Heart right ventricle (tissue), 16 donors: ENCODE results near the gene EPHA7. TPM values are rescaled to one million over a fixed set of nuclear protein-coding genes. Genes with fewer than 3 reads are reported as not detected.

ENCODE experiments used
- ATAC-seq, 8 donors: fragments of 200-7000 bp; cut with Tn5 transposase; one replicate each; pipeline ENCODE4 v1.9.1; 2020; ENCODE audit warnings: mild to moderate bottlenecking in 8 of 8, moderate library complexity in 8 of 8, moderate number of reproducible peaks in 1 of 8
- DNase-seq, 2 donors: peaks; one replicate each; pipeline ENCODE4 v3.0.0-alpha.2; 2020
- H3K27ac ChIP-seq, 10 donors: fragments of 200-600 bp; sonication (generic) in 2 of 10; one replicate each; pipeline versions ENCODE4 v1.5.0 to v1.8.0; 2020 to 2022; ENCODE audit warnings: mild to moderate bottlenecking in 3 of 10
- H3K27me3 ChIP-seq, 7 donors: fragments of 200-600 bp; one replicate each; pipeline ENCODE4 v1.8.0; 2021 to 2022; ENCODE audit warnings: mild to moderate bottlenecking in 2 of 7
- H3K36me3 ChIP-seq, 9 donors: fragments of 200-600 bp; sonication (generic) in 1 of 9; one replicate each; pipeline versions ENCODE4 v1.5.0 to v1.8.0; 2020 to 2022; ENCODE audit warnings: mild to moderate bottlenecking in 2 of 9
- H3K4me1 ChIP-seq, 9 donors: fragments of 200-600 bp; sonication (generic) in 1 of 9; one replicate each; pipeline versions ENCODE4 v1.5.0 to v1.8.0; 2020 to 2022; ENCODE audit warnings: mild to moderate bottlenecking in 4 of 9
- H3K4me3 ChIP-seq, 10 donors: fragments of 200-600 bp; sonication (generic) in 2 of 10; one replicate each; pipeline versions ENCODE4 v1.5.0 to v1.8.0; 2020 to 2022; ENCODE audit warnings: mild to moderate bottlenecking in 7 of 10, moderate library complexity in 2 of 10
- H3K9me3 ChIP-seq, 11 donors: fragments of 200-600 bp in 10 of 11; sonication (generic) in 2 of 11; one replicate each; pipeline versions ENCODE4 v1.5.0 to v1.8.0; 2013 to 2022; ENCODE audit warnings: mild to moderate bottlenecking in 2 of 11, control low read depth in 1 of 11, moderate library complexity in 1 of 11
- WGBS, 2 donors: extraction: QIAGEN DNeasy Blood & Tissue Kit; methylation state at CpG; one replicate each; pipeline ENCODE4 v1.1.7; 2013; ENCODE audit warnings: inconsistent platforms in 1 of 2; 5-methylcytosine and 5-hydroxymethylcytosine counted together
- intact Hi-C, 10 donors: fragments of 100-400 bp; cut with DNase I; formaldehyde crosslinking; loops; one replicate each; pipeline versions ENCODE4 v1.11.1 to v1.14.2; 2022
- polyA plus RNA-seq, 2 donors: library from polyadenylated mRNA; stranded (reverse); fragments of 200-250 nt; gene quantifications; one replicate each; pipeline ENCODE4 v1.2.3, GENCODE V29; 2013
- total RNA-seq, 10 donors: library from RNA; stranded (reverse); fragmentation: NEBNext Ultra II Directional in 3 of 10; extraction: Animal tissue kit (Norgen Biotek cat#: 25700) in 3 of 10; gene quantifications; one replicate each; pipeline versions ENCODE4 v1.2.1 to v1.2.4, GENCODE V29; 2021 to 2023
- TF ChIP-seq, protein P1 (sequence below), 9 donors: fragments of 200-600 bp; sonication (generic) in 2 of 9; IDR thresholded peaks; one replicate each; pipeline versions ENCODE4 v1.5.0 to v1.8.0; 2021 to 2022; ENCODE audit warnings: antibody characterized with exemption in 9 of 9, mild to moderate bottlenecking in 5 of 9, moderate library complexity in 1 of 9
- donor health status: Arrhythmogenic right ventricular cardiomyopathy.
- donor health status: ischemic (EF 13 %, LVEDD 7.1; RV severe dilation, severe dysfunction).
- donor health status: healthy with polysubstance abuse.
- donor health status: DM: no; HTN: yes; CAD: no.
- donor health status: DM: no; HTN: no; CAD: no.
- donor health status: ischemic (EF 25% LVEDD 6.9; RV normal size, moderate dysfunction).
- donor health status: ischemic (EF 25% LVEDD 5.7; RV mildly dilated, moderate dysfunction).
- donor health status: healthy.
- donor health status: DM: yes; HTN: yes; CAD: no.
- donor health status: Ischemic cardiomyopathy.
- donor health status: ischemic (EF 35%, LVEDD 5.7; RV mildly dilated, moderate dysfunction).
- donor health status: nonischemic (EF 11% LVEDD 7.7; RV severe dilation, severe dysfunction).
- donor health status: DM: yes; HTN: yes; CAD: no.
- donor health status: PGD.
- donor health status: ischemic (EF 29% LVEDD 5.4; RV normal size, mild dysfunction).
- donor health status: nonischemic (EF 23%, LVEDD 6.1; RV moderate dilation, normal function).

EPHA7 gene
- total and polyA plus RNA-seq, 12 donors, result 0.22 to 15.1 (median 2.7) TPM

- ATAC-seq (no peak), DNase-seq (no peak)
- H3K4me1 ChIP-seq, result no peaks in the 10 kb centered on the region
- H3K9me3 ChIP-seq, result peaks cover 0 to 6% (median 0%) of the 10 kb centered on the region in 11 donors
- no peak overlapping the region for H3K27ac ChIP-seq
- H3K4me3 ChIP-seq, result no peak overlapping the region
- intact Hi-C loops, result no loop called here
- H3K27me3 ChIP-seq, result no peaks in the 10 kb centered on the region
- TF ChIP-seq, protein P1, sequence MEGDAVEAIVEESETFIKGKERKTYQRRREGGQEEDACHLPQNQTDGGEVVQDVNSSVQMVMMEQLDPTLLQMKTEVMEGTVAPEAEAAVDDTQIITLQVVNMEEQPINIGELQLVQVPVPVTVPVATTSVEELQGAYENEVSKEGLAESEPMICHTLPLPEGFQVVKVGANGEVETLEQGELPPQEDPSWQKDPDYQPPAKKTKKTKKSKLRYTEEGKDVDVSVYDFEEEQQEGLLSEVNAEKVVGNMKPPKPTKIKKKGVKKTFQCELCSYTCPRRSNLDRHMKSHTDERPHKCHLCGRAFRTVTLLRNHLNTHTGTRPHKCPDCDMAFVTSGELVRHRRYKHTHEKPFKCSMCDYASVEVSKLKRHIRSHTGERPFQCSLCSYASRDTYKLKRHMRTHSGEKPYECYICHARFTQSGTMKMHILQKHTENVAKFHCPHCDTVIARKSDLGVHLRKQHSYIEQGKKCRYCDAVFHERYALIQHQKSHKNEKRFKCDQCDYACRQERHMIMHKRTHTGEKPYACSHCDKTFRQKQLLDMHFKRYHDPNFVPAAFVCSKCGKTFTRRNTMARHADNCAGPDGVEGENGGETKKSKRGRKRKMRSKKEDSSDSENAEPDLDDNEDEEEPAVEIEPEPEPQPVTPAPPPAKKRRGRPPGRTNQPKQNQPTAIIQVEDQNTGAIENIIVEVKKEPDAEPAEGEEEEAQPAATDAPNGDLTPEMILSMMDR (IDR thresholded peaks at IDR 0.05), result no peak
- 64 to 80% methylated on average over 3 of the region's 3 CpGs for WGBS, 2 donors
- no peaks in the 10 kb centered on the region for H3K36me3 ChIP-seq
Measured at GRCh38 chr6:93299622-93300021, 119.7 kb downstream of the EPHA7 start.

GRCh38 chr6:93295631-93296030 is 123.7 kb downstream of the EPHA7 start:
- intact Hi-C loops, result no loop called here
- no peak overlapping the region for H3K4me3 ChIP-seq
- H3K36me3 ChIP-seq, result no peaks in the 10 kb centered on the region
- H3K4me1 ChIP-seq, result no peaks in the 10 kb centered on the region
- no peak for ATAC-seq
- H3K27me3 ChIP-seq, result no peaks in the 10 kb centered on the region
- peaks cover 0 to 6% (median 0%) of the 10 kb centered on the region in 11 donors for H3K9me3 ChIP-seq
- DNase-seq, result no peak
- no peak overlapping the region for H3K27ac ChIP-seq
- TF ChIP-seq, protein P1 (IDR thresholded peaks at IDR 0.05), result no peak

DNA sequence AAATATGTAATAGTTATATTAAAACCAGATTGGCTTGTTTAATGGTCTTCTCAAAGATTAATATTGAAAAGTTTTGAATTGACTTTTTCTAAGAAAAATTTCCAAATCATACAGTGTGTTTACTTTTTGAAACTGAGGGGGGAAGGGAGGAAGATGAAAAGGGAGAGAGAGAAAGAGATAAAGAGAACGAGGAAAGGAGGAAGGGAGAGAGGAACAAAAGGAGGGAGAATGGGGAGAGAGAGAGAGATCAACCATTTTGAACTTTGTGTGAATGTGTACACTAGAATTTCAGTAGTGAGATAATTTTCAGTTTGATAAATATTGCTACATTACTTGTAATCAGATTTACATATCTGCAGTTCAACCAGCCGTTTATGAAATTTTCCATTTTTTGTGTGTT is 124.5 kb downstream of the EPHA7 start:
- Histone ChIP-seq H3K36me3 (no peaks in the 10 kb centered on the region), H3K27me3 (no peaks in the 10 kb centered on the region), H3K4me1 (no peaks in the 10 kb centered on the region), H3K4me3 (no peak overlapping the region), H3K9me3 (peaks cover 0 to 6% (median 0%) of the 10 kb centered on the region in 11 donors), H3K27ac (no peak overlapping the region)
- intact Hi-C loops, result no loop called here
- DNase-seq, result no peak
- ATAC-seq, result no peak
- WGBS, 2 donors, result 77 to 83% methylated on average over 2 of the region's 2 CpGs
- TF ChIP-seq, protein P1 (IDR thresholded peaks at IDR 0.05), result no peak

DNA sequence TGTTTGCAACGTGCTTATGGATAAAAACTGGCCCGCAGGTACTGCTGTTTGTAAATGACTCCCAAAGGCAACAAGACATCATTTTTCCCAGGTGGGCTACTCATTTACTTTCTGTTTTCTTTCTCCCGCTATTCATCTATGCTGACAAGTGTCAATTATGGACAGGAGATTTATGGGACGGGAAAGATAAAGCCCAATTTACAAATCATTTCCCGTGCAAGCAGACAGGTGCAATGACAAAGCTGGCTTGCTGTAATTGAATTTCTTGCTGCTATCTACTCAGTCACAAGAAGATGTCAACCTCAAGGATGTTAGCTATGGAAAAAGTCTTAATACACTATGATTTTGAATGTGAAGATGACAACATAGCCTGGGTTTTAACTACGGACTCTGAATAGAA is 125.5 kb downstream of the EPHA7 start:
- intact Hi-C loops, result no loop called here
- Histone ChIP-seq H3K4me3 (no peak overlapping the region), H3K4me1 (no peaks in the 10 kb centered on the region), H3K9me3 (no peaks in the 10 kb centered on the region), H3K27me3 (no peaks in the 10 kb centered on the region), H3K27ac (no peak overlapping the region), H3K36me3 (no peaks in the 10 kb centered on the region)
- TF ChIP-seq, protein P1 (IDR thresholded peaks at IDR 0.05), result no peak
- ATAC-seq (no peak), DNase-seq (no peak)
- WGBS, 2 donors, result 81% methylated on average over 6 of the region's 6 CpGs

DNA sequence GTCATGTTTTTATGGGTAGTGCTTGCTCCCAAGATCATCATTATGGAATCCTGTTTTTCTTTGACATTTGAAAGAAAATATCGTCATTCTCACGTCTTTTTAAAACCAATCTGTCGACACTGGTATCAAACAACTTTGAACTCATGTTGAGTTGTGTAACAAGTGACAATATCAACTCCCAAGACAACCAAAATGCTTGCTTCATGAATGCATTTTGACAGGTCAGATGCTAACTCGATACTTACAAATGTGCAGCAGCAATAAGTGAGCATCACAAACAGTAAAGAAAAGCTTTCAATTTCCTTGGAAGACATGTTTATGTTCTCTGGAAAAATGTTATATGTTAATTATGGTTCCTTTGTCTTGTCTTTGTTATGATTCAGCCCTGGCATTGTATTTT is 125.9 kb downstream of the EPHA7 start:
- Histone ChIP-seq H3K36me3 (no peaks in the 10 kb centered on the region), H3K4me1 (no peaks in the 10 kb centered on the region), H3K9me3 (no peaks in the 10 kb centered on the region), H3K4me3 (no peak overlapping the region), H3K27ac (no peak overlapping the region), H3K27me3 (no peaks in the 10 kb centered on the region)
- intact Hi-C loops, result no loop called here
- ATAC-seq (no peak), DNase-seq (no peak)
- WGBS, 2 donors, result 75 to 81% methylated on average over 4 of the region's 4 CpGs
- TF ChIP-seq, protein P1 (IDR thresholded peaks at IDR 0.05), result no peak
